Activated T-helper 17 cell treated with anti-CD3 and anti-CD28 coated beads, Interleukin-2, amount 50 U/mL, for 72 hours (primary cell): Measurements from ENCODE around the gene SBNO2. TPM values are rescaled to one million over a fixed set of nuclear protein-coding genes. Genes with fewer than 3 reads are reported as not detected.

Source experiments
- ATAC-seq: fragments of 150-1000 bp; cut with Tn5 transposase; replicated peaks from 2 replicates; pipeline ENCODE4 v1.10.0; 2021; ENCODE audit warnings: mild to moderate bottlenecking, moderate library complexity
- H3K27ac Mint-ChIP-seq: one replicate; pipeline ENCODE4 v1.8.0; 2022; ENCODE audit warnings: mixed read lengths
- H3K27me3 Mint-ChIP-seq: one replicate; pipeline ENCODE4 v1.8.0; 2022; ENCODE audit warnings: mixed read lengths
- H3K36me3 Mint-ChIP-seq: one replicate; pipeline ENCODE4 v1.8.0; 2022; ENCODE audit warnings: low read depth, mild to moderate bottlenecking, mixed read lengths
- H3K4me1 Mint-ChIP-seq: one replicate; pipeline ENCODE4 v1.8.0; 2022; ENCODE audit warnings: mixed read lengths
- H3K4me3 Mint-ChIP-seq: one replicate; pipeline ENCODE4 v1.8.0; 2022; ENCODE audit warnings: mild to moderate bottlenecking, mixed read lengths
- H3K9me3 Mint-ChIP-seq: one replicate; pipeline ENCODE4 v1.8.0; 2022; ENCODE audit warnings: mixed read lengths
- total RNA-seq, 2 donors: library from RNA; stranded (reverse); gene quantifications; one replicate each; pipeline ENCODE4 v1.2.3, GENCODE V29; 2022

SBNO2 gene
- total RNA-seq, 2 donors from 2014 or later, result 119 to 139 TPM

- Mint-ChIP-seq H3K27ac (no peak overlapping the region), H3K4me1 (peaks cover 14% of the 10 kb centered on the region), H3K9me3 (no peaks in the 10 kb centered on the region), H3K4me3 (peak overlapping the region; percentile 82), H3K36me3 (peaks cover 90% of the 10 kb centered on the region), H3K27me3 (no peaks in the 10 kb centered on the region)
- ATAC-seq, result no peak
Observed at GRCh38 chr19:1073063-1073955, 100.8 kb downstream of the SBNO2 start.

DNA sequence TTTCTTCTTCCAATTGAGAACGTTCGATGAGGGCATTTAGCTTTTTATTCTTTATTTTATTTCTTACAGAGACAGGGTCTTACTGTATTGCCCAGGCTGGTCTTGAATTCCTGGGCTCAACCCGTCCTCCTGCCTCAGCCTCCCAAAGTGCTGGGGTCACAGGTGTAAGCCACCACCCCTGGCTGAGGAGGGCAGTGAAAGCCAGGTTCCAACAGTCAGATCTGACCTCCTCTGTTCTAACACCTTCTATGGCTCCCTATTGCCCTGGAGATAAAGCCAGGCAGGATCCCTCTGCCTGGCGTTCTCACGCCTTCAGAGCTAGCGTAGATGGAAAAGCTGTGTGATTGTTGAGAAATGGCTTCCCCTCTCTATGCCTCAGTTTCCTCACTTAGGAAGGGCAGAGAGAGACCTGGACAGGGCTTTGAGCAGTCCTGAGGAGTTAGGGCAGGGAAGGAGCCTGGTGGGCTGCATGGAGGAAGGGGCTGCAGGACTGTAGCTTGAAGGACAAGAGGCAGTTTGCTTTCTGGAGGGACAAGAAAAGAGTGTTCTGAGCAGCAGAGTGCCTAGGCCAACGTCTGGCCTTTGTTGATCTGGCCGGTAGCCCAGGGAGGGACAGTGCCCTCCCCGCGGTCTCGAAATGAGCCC is 101.6 kb downstream of the SBNO2 start:
- Mint-ChIP-seq H3K9me3 (no peaks in the 10 kb centered on the region), H3K4me1 (peaks cover 14% of the 10 kb centered on the region), H3K36me3 (peaks cover 88% of the 10 kb centered on the region), H3K27ac (peak overlapping the region; percentile 65), H3K4me3 (peak overlapping the region; percentile 82), H3K27me3 (no peaks in the 10 kb centered on the region)
- no peak for ATAC-seq

GRCh38 chr19:1070931-1071791 is 102.9 kb downstream of the SBNO2 start:
- H3K4me1 Mint-ChIP-seq, result peaks cover 14% of the 10 kb centered on the region
- peak overlapping the region; percentile 95 for H3K4me3 Mint-ChIP-seq

DNA sequence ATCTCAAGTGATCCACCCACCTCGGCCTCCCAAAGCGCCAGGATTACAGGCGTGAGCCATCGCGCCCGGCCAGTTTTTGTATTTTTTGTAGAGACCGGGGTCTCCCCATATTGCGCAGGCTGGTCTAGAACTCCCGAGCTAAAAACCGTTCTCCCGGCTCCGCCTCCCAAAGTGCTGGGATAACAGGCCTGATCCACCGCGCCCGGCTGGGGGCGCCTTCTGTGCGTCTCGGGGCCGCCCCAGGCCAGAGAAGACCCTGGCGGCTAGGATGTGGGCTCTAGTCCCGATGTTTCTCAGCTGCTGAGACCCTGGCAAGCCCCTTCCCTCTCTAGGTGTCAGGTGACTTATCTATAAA is 103.5 kb downstream of the SBNO2 start:
- H3K27me3 Mint-ChIP-seq, result no peaks in the 10 kb centered on the region
- no peaks in the 10 kb centered on the region for H3K9me3 Mint-ChIP-seq
- H3K27ac Mint-ChIP-seq, result no peak overlapping the region
- H3K4me1 Mint-ChIP-seq, result peaks cover 8% of the 10 kb centered on the region
- H3K4me3 Mint-ChIP-seq, result peak overlapping the region; percentile 95
- ATAC-seq, result no peak
- peaks cover 69% of the 10 kb centered on the region for H3K36me3 Mint-ChIP-seq

More at GRCh38 chr19:1070931-1071791, 102.9 kb downstream of the SBNO2 start:
- no peak for ATAC-seq
- Mint-ChIP-seq H3K9me3 (no peaks in the 10 kb centered on the region), H3K27ac (peak overlapping the region; percentile 65), H3K36me3 (peaks cover 75% of the 10 kb centered on the region), H3K27me3 (no peaks in the 10 kb centered on the region)

DNA sequence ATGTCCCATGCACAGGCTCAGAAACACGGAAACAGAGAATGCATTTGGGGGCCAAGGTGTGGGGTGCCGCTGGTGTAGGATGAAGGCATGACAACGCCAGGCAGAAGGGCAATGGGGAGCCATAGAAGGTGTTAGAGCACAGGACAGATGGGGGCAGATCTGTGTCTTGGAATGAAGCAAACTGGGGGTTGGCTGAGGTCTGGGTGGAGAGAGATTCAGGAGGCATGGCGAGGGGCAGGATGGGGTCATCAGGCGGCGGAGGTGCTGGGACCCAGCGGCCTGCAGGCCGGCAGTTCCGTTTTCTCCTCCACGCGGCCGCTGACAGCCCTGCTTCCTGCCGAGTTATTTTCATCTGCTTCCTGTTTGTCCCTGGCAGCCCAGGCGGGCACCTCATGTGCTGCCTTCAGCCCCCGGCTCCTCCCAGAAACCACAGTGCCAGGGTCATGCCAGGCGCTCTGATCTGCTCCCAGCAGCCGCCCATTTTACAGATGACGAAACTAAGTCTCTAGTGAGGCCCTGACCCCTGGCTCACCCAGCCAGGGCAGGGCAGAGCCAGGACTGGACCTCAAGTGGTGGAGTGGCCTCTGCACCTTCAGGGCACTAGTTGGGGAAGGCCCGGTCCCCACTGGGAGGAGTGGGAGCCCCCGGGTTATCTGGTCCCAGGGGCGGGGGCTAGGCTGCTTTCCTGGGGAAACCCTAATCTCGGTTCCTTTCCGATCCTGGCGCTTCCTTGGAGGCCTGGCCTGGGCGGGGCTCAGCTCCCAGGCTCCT is 104.9 kb downstream of the SBNO2 start:
- Mint-ChIP-seq H3K27me3 (no peaks in the 10 kb centered on the region), H3K27ac (peak overlapping the region; percentile 88), H3K4me1 (peaks cover 6% of the 10 kb centered on the region), H3K9me3 (no peaks in the 10 kb centered on the region), H3K36me3 (peaks cover 60% of the 10 kb centered on the region), H3K4me3 (peak overlapping the region; percentile 95)
- ATAC-seq, result peak; percentile 59

- Mint-ChIP-seq H3K4me1 (peaks cover 6% of the 10 kb centered on the region), H3K27me3 (no peaks in the 10 kb centered on the region), H3K4me3 (peak overlapping the region; percentile 95), H3K9me3 (no peaks in the 10 kb centered on the region), H3K36me3 (peaks cover 52% of the 10 kb centered on the region), H3K27ac (peak overlapping the region; percentile 88)
- peak; percentile 24 for ATAC-seq
Observed at GRCh38 chr19:1068009-1069001, 105.8 kb downstream of the SBNO2 start.

DNA sequence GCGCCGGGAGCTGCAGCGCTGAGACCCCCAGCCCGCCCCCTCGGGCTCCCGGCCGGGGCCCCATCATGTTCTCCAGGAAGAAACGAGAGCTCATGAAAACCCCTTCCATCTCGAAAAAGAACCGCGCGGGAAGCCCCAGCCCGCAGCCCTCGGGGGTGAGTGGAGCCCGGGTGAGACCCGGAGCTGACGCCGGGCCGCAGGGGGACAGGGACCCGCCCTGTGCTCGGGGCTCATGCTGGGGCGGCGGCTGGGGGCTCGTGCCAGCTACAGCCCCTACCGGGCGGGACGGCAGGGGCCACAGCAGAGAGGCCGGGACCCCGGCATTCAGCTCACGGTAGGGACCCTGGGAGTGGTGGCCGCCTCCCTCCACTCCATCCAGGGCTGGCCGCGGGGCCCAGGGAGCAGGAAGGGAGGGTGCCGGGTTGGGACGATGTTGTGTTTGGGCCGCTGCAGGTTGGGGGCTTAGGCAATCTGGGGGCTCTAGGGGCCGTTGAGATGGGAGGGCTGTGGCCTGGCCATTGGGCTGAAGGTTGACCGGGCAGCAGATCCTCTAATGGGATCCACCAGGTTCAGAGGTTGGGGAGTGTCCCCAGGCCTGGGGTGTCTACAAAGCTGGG is 106.6 kb downstream of the SBNO2 start:
- H3K4me3 Mint-ChIP-seq, result peak overlapping the region; percentile 95
- ATAC-seq, result peak; percentile 27
- H3K36me3 Mint-ChIP-seq, result peaks cover 43% of the 10 kb centered on the region
- peaks cover 6% of the 10 kb centered on the region for H3K4me1 Mint-ChIP-seq
- peak overlapping the region; percentile 88 for H3K27ac Mint-ChIP-seq
- H3K27me3 Mint-ChIP-seq, result no peaks in the 10 kb centered on the region
- H3K9me3 Mint-ChIP-seq, result no peaks in the 10 kb centered on the region

GRCh38 chr19:1066748-1067340 is 107.2 kb downstream of the SBNO2 start, which contains the start of gene ARHGAP45:
Gene ARHGAP45 (plus strand): TSS chr19:1067167. CDS start chr19:1067406, 239 bp downstream.
- no peaks in the 10 kb centered on the region for H3K27me3 Mint-ChIP-seq
- H3K9me3 Mint-ChIP-seq, result no peaks in the 10 kb centered on the region
- peak; percentile 52 for ATAC-seq
- H3K27ac Mint-ChIP-seq, result peak within 1 kb of the TSS; percentile 88
- H3K4me1 Mint-ChIP-seq, result peaks cover 3% of the 10 kb centered on the region
- peaks cover 37% of the 10 kb centered on the region for H3K36me3 Mint-ChIP-seq
- peak within 1 kb of the TSS; percentile 95 for H3K4me3 Mint-ChIP-seq

- no peak for ATAC-seq
- Mint-ChIP-seq H3K36me3 (peaks cover 32% of the 10 kb centered on the region), H3K9me3 (no peaks in the 10 kb centered on the region), H3K4me1 (no peaks in the 10 kb centered on the region), H3K27ac (no peak overlapping the region), H3K4me3 (peak overlapping the region; percentile 95), H3K27me3 (no peaks in the 10 kb centered on the region)
Observed at GRCh38 chr19:1066251-1066747, 107.8 kb downstream of the SBNO2 start.

GRCh38 chr19:1065606-1066109 is 108.4 kb downstream of the SBNO2 start:
- no peak overlapping the region for H3K27ac Mint-ChIP-seq
- no peaks in the 10 kb centered on the region for H3K27me3 Mint-ChIP-seq
- H3K9me3 Mint-ChIP-seq, result no peaks in the 10 kb centered on the region
- H3K36me3 Mint-ChIP-seq, result peaks cover 30% of the 10 kb centered on the region
- ATAC-seq, result no peak
- H3K4me1 Mint-ChIP-seq, result no peaks in the 10 kb centered on the region
- peak overlapping the region; percentile 95 for H3K4me3 Mint-ChIP-seq

DNA sequence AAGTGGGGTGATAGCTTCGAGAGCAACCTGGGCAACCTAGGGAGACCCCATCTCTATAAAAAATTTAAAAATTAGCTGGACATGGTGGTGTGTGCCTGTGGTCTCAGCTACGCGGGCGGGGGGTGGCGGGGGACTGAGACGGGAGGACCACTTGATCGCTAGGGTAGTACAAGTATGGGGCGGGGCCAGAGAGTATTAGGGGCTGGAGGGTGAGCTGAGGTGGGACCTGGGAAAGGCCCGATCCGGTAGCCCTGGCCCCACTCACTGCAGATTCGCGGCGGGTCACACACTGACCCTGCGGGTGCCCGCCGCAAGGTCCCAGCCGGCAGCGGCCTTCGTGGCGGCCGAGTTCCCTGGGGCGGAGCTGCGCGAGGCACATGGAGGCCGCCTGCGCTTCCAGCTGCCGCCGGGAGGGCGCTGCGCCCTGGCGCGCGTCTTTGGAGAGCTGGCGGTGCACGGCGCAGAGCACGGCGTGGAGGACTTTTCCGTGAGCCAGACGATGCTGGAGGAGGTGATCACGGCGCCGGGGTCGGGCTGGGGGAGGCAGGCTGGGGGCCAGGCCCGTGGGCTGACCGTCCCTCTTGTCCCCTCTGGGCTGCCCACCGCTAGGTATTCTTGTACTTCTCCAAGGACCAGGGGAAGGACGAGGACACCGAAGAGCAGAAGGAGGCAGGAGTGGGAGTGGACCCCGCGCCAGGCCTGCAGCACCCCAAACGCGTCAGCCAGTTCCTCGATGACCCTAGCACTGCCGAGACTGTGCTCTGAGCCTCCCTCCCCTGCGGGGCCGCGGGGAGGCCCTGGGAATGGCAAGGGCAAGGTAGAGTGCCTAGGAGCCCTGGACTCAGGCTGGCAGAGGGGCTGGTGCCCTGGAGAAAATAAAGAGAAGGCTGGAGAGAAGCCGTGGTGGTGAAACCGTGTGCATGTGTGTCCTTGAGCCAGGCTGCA is 109.1 kb downstream of the SBNO2 start:
- Mint-ChIP-seq H3K36me3 (peaks cover 23% of the 10 kb centered on the region), H3K27ac (no peak overlapping the region), H3K4me1 (no peaks in the 10 kb centered on the region), H3K27me3 (no peaks in the 10 kb centered on the region), H3K4me3 (peak overlapping the region; percentile 95), H3K9me3 (no peaks in the 10 kb centered on the region)
- peak; percentile 47 for ATAC-seq
